Hepatic stellate cell (primary cell): ENCODE results near the gene FBXO28.
"Not testable (repeated sequence)": the region's sequence is repeated elsewhere in the genome, so short reads cannot be mapped to it uniquely, and the experiment has no call there.

Source experiments
- DNase-seq: peaks from one replicate; pipeline ENCODE4 v3.0.0; 2011; ENCODE audit warnings: low spot score

Gene FBXO28

DNA sequence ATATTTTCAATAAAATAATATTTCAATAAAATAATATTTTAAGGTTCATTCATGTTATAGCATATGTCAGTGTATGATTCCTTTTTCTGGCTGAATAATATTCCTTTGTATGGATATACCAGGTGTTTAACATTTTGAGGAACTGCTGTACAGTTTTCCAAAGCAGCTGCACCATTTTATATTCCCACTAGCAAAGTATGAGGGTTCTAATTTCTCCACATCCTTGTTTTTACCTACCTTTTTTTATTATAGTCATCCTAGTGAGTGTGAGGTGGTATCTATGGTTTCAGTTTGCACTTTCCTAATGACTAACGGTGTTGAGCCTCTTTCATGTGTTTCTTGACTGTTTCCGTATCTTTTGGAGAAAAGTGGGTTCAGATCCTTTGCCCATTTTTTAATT lies 74.4 kb downstream of the FBXO28 start:
- DNase-seq: no peak

DNA sequence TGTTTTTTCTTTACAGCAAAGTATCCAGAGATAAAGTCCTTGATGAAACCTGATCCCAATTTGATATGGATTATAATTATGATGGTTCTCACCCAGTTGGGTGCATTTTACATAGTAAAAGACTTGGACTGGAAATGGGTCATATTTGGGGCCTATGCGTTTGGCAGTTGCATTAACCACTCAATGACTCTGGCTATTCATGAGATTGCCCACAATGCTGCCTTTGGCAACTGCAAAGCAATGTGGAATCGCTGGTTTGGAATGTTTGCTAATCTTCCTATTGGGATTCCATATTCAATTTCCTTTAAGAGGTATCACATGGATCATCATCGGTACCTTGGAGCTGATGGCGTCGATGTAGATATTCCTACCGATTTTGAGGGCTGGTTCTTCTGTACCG lies 75.7 kb downstream of the FBXO28 start:
- DNase-seq: no peak

DNA sequence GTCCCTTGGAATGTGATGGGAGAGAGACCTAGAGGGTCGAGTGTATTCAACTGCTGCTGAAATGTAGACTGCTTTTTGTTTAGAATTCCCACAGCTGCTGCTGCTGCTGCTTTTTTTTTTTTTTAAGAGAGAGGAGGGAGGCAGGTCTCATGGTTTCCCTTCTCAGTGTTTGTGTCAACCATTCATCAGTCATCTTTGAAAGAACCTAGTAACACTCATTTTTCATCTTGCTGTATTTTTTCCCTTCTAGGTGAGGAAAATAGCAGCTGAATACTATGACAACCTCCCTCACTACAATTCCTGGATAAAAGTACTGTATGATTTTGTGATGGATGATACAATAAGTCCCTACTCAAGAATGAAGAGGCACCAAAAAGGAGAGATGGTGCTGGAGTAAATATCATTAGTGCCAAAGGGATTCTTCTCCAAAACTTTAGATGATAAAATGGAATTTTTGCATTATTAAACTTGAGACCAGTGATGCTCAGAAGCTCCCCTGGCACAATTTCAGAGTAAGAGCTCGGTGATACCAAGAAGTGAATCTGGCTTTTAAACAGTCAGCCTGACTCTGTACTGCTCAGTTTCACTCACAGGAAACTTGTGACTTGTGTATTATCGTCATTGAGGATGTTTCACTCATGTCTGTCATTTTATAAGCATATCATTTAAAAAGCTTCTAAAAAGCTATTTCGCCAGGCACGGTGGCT lies 78.3 kb downstream of the FBXO28 start:
- DNase-seq: no peak

DNA sequence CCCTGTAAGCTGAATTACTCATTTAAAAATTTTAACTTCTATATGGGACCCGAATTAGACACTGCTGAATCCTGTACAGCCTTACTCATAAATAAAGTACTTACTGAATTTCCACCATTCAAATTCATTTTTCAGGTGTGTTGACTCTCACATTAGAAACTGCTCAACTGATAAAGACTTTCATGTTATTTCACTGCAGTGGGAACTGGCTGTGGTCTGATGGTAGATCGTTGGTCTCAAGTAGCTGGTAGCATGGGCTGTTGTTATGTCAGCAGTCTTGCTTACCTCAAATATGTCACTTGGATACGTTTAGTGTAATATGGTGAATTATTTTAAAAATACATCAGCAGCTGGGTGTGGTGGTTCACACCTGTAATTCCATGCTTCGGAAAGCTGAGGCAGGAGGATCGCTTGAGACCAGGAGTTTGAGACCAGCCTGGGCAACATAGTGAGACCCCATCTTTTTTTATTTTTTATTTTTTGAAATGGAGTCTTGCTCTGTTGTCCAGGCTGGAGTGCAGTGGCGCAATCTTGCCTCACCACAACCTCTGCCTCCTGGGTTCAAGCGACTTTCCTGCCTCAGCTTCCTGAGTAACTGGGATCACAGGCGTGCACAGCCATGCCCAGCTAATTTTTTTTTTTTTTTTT lies 79.5 kb downstream of the FBXO28 start:
- no peak for DNase-seq

DNA sequence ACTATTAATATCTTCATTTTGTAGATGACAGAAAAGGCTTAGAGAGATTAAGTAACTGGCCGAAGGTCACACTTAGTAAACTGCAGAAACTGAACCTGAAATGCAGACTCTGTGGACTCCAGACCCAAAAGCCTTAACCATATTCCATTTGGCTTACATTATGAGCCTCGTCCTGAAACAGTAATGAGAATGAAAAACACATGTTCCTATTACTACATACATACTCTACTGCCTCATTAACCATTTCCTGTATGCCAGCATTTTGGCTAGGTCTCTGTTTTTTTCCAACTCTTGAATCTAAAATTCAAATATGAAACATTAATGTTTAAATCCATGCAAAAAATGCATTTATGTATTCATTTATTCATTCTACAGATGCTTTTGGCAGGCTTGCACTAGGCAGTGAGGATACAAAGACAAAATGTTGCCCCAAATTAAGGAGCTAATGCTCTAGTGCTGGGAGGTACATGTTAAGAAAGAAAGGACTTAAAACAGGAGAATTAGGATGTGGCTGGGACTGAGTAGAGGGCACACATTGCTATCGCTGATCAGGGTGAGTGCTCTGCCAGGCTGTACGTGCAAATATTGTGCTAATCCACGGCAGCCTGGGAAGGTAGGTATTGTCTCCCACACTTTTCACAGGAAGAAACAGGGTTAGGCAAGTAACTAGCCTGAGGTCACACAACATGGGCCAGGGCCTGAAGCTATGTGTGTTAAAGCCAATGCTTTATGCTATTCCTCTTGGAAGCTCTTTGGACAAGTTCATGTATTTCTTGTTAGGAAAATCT lies 83.1 kb downstream of the FBXO28 start:
- no peak for DNase-seq

DNA sequence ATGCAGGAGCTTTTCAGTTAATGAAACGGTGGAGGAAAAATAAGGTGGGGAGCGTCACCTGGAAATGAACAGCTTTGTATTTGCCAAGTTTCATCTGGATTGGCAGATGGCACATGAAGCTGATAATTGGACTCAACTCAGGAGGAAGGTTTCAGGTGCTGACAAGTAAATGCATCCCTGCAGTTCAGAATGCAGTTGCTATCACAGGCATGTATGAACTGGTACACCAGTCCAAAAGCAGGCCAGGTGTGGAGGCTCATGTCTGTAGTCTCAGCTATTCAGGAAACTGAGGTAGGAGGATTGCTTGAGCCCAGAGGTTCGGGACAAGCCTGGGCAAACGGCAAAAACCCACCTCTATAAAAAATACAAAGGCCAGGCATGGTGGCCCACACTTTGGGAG lies 84.7 kb downstream of the FBXO28 start:
- DNase-seq: no peak

DNA sequence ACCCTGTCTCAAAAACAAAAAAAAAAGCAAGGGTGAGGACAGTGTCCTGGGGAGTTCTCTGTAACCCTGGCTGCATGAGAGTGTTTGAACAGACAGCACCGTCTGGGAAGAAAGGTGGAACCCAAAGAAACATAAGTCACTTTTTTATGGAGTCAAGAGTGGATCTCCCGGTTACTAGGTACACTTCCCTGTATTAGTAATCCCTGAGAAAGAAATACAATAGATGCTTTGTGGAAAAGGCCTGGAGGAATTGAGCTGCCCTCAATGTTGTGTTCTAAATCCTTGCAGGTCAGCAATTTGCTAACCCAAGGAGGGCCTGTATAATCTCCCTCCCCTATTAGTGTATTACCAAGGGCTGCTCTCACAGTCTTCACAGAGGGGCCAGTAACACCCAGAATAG lies 85.8 kb downstream of the FBXO28 start:
- DNase-seq: no peak

DNA sequence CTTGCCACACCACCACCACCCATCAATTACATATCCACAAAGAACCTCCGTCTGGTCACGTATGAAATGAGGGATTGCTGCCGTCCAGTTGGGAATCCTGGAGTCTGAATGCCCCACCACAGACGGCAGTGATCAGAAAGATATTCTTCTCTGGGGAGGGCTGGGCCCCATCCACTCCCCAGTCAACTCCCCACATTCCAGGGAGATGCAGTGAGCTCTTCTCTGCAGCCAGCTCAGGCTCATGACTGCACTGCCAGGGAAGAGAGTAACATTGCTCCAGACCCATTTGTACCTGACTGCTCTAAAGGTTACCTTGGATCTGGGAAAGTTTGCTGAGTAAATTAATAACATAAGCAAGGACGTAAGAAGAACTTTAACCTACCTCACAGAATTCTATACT lies 87.5 kb downstream of the FBXO28 start:
- DNase-seq: no peak

DNA sequence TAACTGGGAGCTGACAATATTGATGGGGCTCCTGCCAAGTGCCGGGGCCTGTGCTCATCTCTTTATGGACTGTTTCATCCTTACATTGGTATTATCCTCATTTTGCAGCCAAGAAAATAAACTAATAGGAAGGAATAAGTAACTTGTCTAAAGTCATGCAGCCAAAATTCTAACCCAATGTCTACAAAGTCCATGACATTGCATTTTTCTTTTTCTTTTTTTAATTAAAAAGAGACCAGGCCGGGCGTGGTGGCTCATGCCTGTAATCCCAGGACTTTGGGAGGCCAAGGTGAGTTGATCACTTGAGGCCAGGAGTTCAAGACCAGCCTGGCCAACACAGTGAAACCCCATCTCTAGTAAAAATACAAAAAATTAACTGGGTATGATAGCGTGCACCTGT lies 87.9 kb downstream of the FBXO28 start:
- no peak for DNase-seq

DNA sequence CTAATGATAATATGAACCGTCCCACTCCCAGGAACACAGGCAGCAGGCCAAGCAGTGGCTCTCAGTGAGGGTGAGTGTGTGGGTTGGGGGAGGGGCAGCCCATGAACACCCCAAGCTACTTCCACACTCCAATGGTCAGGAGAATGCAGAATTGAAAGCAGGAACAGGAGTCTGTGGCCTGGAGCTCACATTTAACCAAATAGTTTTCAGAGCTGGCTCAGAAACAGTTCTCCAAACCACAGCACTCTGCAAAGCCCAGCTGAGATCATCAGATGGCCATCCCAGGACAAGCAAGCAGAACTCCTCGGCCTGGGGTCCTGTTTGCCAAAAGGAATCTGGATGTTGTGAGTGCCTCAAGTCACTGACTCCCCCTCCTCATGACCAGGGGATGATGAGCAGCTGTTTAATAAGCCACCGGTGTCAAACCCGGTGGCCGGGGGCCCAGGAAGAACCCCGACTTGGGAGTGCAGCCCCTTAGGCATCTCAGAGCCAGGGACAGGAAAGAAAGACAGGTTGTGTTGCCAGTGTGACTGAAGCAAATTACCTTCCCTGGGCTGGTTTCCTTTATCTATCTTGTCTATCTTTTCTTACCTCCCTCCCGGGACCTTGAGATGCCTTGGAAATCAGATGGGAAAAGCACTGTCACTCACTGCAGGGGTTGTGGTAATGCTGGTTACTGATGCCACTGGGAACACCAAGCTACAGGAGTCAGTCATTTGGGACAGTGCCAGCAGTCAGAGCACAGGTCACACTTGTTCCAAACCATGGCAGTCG lies 89.5 kb downstream of the FBXO28 start:
- peak; percentile 31 for DNase-seq

DNA sequence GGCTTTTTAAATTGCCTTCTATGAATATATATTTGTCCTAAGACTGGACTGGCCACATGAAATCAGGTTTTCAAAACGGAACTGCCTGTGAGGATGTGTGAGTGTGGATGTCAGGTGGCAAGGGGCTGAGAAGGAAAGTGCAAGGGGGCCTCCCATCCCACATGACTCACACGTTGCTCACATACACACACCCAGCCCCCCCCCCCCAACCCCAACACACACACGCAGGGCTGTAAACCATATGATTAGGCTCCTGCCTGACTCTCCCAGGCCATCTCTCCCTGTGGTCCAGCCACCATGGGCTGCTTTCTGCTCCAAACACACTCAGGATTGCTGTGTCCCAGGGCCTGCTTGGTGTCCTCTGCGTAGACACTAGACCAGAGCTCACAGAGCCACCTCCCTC lies 91.5 kb downstream of the FBXO28 start:
- DNase-seq: peak; percentile 60

DNA sequence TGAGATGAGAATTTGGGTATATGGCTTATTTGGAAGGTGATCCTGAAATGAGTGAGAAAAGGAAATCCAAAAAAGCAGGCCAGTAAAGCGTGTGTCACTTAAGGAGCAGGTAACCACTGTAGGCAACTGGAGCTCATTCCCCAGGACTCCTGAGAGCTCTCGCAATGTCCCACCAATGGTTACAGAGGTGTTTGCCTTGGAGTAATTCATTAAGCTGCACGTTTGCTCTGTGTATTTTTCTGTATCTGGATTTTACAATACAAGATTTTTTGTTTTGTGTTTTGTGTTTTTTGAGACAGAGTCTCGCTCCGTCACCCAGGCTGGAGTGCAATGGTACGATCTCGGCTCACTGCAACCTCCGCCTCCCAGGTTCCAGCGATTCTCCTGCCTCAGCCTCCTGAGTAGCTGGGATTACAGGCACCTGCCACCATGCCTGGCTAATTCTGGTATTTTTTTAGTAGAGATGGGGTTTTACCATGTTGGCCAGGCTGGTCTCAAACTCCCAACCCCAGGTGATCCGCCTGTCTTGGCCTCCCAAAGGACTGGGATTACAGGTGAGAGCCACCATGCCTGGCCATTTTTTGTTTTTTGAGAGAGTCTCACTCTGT lies 92.1 kb downstream of the FBXO28 start:
- DNase-seq: not testable (repeated sequence)

DNA sequence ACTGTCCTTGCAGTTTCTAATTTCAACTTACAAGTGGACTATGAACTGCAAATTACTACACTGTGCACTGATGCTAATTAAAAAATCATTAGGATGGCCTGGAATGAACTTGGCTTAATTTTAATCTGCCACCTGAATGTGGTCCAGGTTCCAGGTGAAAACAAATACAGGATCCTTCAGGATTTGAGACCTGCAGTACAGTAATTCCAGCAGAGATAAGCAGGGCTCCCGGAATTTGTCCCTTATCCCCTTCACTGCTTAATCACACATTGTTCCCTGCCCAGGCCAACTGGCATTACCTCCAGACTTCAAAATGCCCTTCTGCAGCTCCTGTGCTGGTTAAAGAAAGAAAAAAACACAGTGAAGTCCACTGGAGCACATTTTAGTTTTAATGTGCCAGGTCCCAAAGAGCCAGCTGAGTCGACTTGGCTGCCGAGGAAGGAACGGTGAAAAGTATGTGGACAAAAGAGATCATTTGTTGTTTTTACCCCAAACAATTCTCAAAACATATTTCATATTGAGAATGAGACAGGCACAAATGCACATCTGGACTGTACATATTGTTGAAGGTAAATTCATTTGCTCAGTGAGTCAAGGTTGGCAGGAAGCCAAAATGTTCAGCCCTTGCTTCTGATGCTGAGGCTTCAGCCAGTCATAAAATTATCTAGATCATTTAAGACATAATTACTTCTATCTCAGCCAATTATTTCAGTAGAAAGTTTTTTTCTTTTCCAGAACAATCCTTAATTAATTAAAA lies 97.5 kb downstream of the FBXO28 start:
- no peak for DNase-seq
